ENCODE measurements around the gene SMIM9. TPM values are rescaled to one million over a fixed set of nuclear protein-coding genes. Genes with fewer than 3 reads are reported as not detected.
A peak's percentile ranks its signal among the peaks of the same experiment; 100 is the strongest.

Gene SMIM9
- total and polyA plus RNA-seq, 11 donors, result 0.29 to 0.32 TPM; not detected in 9

GRCh38 chrX:154850957-154851611 lies 16.6 kb upstream of the SMIM9 start:
- Histone ChIP-seq H3K4me3 (no peak overlapping the region), H3K4me1 (no peaks in the 10 kb centered on the region), H3K36me3 (peaks cover 0 to 12% (median 0%) of the 10 kb centered on the region in 9 donors), H3K9me3 (peaks cover 0 to 13% (median 0%) of the 10 kb centered on the region in 12 donors), H3K27me3 (no peaks in the 10 kb centered on the region), H3K27ac (no peak overlapping the region)
- DNase-seq, result no peak
- no peak for ATAC-seq
- WGBS, 4 donors, result 90 to 100% (median 93%) methylated on average over 1 of the region's 1 CpG
- intact Hi-C loops (cut with DNase I), result no loop called here
- TF ChIP-seq POLR2A (IDR thresholded peaks at IDR 0.05) (no peak), CTCF (IDR thresholded peaks at IDR 0.05) (no peak)

GRCh38 chrX:154840856-154841255 lies 6.4 kb upstream of the SMIM9 start:
- DNase-seq (no peak), ATAC-seq (peak in 2 of 4 donors; percentile 50 to 57)
- intact Hi-C loops (cut with DNase I), result loop anchor here in 1 of 10 donors (5.0 kb wide), 1 partner anchor 89 kb away; the partner anchor contains the start of gene GAB3
- Histone ChIP-seq H3K4me3 (no peak overlapping the region), H3K27ac (no peak overlapping the region), H3K27me3 (no peaks in the 10 kb centered on the region), H3K9me3 (no peaks in the 10 kb centered on the region), H3K4me1 (no peaks in the 10 kb centered on the region), H3K36me3 (peaks cover 0 to 5% (median 0%) of the 10 kb centered on the region in 9 donors)
- WGBS, 4 donors, result 89 to 95% (median 93%) methylated on average over 2 of the region's 2 CpGs
- TF ChIP-seq POLR2A (IDR thresholded peaks at IDR 0.05) (no peak), CTCF (IDR thresholded peaks at IDR 0.05) (peak in 11 of 12 donors; percentile 18 to 55 (median 40))

- Histone ChIP-seq H3K36me3 (peaks cover 0 to 5% (median 0%) of the 10 kb centered on the region in 9 donors), H3K27me3 (no peaks in the 10 kb centered on the region), H3K4me1 (no peaks in the 10 kb centered on the region), H3K4me3 (no peak overlapping the region), H3K27ac (no peak overlapping the region), H3K9me3 (no peaks in the 10 kb centered on the region)
- ATAC-seq (no peak), DNase-seq (no peak)
- intact Hi-C loops (cut with DNase I), result no loop called here
- no peak for TF ChIP-seq POLR2A (IDR thresholded peaks at IDR 0.05)
- no peak for TF ChIP-seq CTCF (IDR thresholded peaks at IDR 0.05)
- WGBS, 4 donors, result 64 to 91% (median 77%) methylated on average over 1 of the region's 1 CpG
Measured at GRCh38 chrX:154836163-154836562, 1.7 kb upstream of the SMIM9 start.

- intact Hi-C loops (cut with DNase I), result no loop called here
- 76 to 99% (median 87%) methylated on average over 3 of the region's 3 CpGs for WGBS, 4 donors
Measured at GRCh38 chrX:154833746-154834274, 652 bp downstream of the SMIM9 start.

More at GRCh38 chrX:154833746-154834274, 652 bp downstream of the SMIM9 start:
- no peak for DNase-seq
- ATAC-seq, result no peak
- Histone ChIP-seq H3K27me3 (no peaks in the 10 kb centered on the region), H3K36me3 (peaks cover 0 to 5% (median 0%) of the 10 kb centered on the region in 9 donors), H3K4me3 (no peak overlapping the region), H3K4me1 (no peaks in the 10 kb centered on the region), H3K27ac (no peak overlapping the region), H3K9me3 (no peaks in the 10 kb centered on the region)
- TF ChIP-seq CTCF (IDR thresholded peaks at IDR 0.05) (no peak), POLR2A (IDR thresholded peaks at IDR 0.05) (no peak)
